Pancreas (tissue), 10 donors: ENCODE results near the gene ACTRT2. TPM values are rescaled to one million over a fixed set of nuclear protein-coding genes. Genes with fewer than 3 reads are reported as not detected.
A peak's percentile ranks its signal among the peaks of the same experiment; 100 is the strongest.

Experiments
- ATAC-seq, 4 donors: fragments of 200-7000 bp; cut with Tn5 transposase; one replicate each; pipeline versions ENCODE4 v1.8.0 to v1.9.1; 2020; ENCODE audit warnings: mild to moderate bottlenecking in 4 of 4, moderate library complexity in 4 of 4
- DNase-seq, 6 donors: peaks; one replicate each; pipeline ENCODE4 v3.0.0-alpha.2; 2020
- FAIRE-seq: peaks from 2 replicates; lab custom pipeline; 2012; peaks lifted over from hg19 to GRCh38; lab: Jason Lieb, UNC
- H3K27ac ChIP-seq, 4 donors: fragments of 200-600 bp; sonication (generic); 1 replicate in 3 of 4; 2 replicates in 1 of 4; pipeline versions ENCODE4 v1.5.0 to v1.8.0; 2020
- H3K27me3 ChIP-seq, 4 donors: fragments of 200-600 bp; one replicate each; pipeline ENCODE4 v1.8.0; 2021
- H3K36me3 ChIP-seq, 3 donors: fragments of 200-600 bp; sonication (generic) in 1 of 3; one replicate each; pipeline versions ENCODE4 v1.5.0 to v1.8.0; 2020 to 2021
- H3K4me1 ChIP-seq, 3 donors: fragments of 200-600 bp; one replicate each; pipeline ENCODE4 v1.8.0; 2021
- H3K4me3 ChIP-seq, 4 donors: fragments of 200-600 bp; sonication (generic) in 2 of 4; one replicate each; pipeline versions ENCODE4 v1.5.0 to v1.8.0; 2020 to 2021
- H3K9me3 ChIP-seq, 4 donors: fragments of 200-600 bp; one replicate each; pipeline ENCODE4 v1.8.0; 2021
- CTCF ChIP-seq, 4 donors: fragments of 200-600 bp; sonication (generic) in 3 of 4; IDR thresholded peaks; one replicate each; pipeline versions ENCODE4 v1.5.0 to v1.8.0; 2021; ENCODE audit warnings: antibody characterized with exemption in 4 of 4
- WGBS, 2 donors: extraction: QIAGEN DNeasy Blood & Tissue Kit; methylation state at CpG; one replicate each; pipeline ENCODE4 v1.1.7; 2013; 5-methylcytosine and 5-hydroxymethylcytosine counted together
- intact Hi-C, 3 donors: fragments of 100-400 bp; cut with DNase I; formaldehyde crosslinking; loops; one replicate each; pipeline versions ENCODE4 v1.11.1 to v1.14.2; 2022
- polyA plus RNA-seq, 2 donors: library from polyadenylated mRNA; stranded (reverse); fragments of 200-250 nt; gene quantifications; one replicate each; pipeline ENCODE4 v1.2.3, GENCODE V29; 2013
- total RNA-seq, 6 donors: library from RNA; stranded (reverse); fragmentation: NEBNext Ultra II Directional in 4 of 6; extraction: Animal tissue kit (Norgen Biotek cat#: 25700) in 4 of 6; gene quantifications; one replicate each; pipeline versions ENCODE4 v1.2.1 to v1.2.4, GENCODE V29; 2021 to 2023
- donor health status: healthy with polysubstance abuse.
- donor health status: DM: no; HTN: no; CAD: no; lungs with moderate emphysema.
- donor health status: DM: no; HTN: no; CAD: no.
- donor health status: control.
- donor health status: control.
- donor health status: Bipolar disorder and iron deficiency.
- donor health status: DM: yes; HTN: yes; CAD: no.
- donor health status: DM: no; HTN: no; CAD: no.
- donor health status: DM: no; HTN: no; CAD: no.
- donor health status: DM: yes; HTN: yes; CAD: no.

ACTRT2 gene
- total and polyA plus RNA-seq, 8 donors, result not detected

DNA sequence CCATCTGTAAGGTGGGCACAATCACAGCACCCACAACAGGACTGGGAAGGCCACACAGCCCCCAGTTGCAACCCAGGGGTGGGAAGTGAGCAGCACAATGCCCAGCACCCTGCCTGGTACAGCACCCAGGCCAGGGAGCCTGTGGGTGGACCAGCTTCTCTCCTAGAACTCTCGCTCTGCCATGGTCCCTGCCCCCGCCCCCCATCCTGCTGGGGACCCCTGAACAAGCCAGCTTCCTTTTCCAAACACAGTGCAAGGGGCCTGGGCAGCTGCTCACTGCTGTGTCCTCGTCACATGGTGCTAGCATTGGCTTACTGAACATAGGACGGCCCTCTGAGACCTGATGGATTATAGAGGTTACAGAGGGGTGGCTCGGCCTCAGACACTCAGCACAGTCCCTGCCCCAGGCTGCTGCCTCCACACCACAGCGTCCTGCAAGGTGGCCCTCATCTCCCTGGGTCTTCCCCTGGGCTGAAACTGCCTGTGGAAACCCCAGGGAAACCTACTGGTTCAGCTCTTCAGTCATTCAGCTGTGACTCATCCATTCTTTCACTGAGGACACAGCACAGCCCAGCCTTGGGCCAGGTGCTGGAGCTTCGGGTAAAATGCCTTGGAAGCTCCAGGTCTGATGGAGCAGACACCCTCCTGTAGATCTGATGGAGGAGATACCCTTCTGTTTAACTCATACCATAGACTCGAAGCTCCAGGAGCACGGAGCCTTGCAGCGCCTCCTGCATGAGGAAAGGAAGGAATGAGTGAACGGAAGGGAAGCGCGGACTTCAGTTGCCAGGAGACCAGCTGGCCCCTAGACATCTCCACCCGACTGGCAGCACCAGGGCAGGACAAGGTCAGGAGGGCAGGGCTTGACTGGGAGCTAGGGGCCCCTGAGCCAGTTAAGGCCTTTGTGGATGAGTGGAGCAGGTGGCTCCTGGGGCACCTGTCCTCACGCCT is 39.6 kb downstream of the ACTRT2 start:
- intact Hi-C loops, result loop anchor here in 2 of 3 donors (10.0 kb wide), 3 partner anchors 124 to 354 kb away; no protein-coding TSS in a partner anchor
- DNase-seq (peak in 4 of 6 donors; percentile 12 to 53 (median 31)), ATAC-seq (peak in 1 of 4 donors; percentile 17), FAIRE-seq (no peak)
- H3K4me1 ChIP-seq, result no peaks in the 10 kb centered on the region
- no peak for TF ChIP-seq CTCF (IDR thresholded peaks at IDR 0.05)
- no peaks in the 10 kb centered on the region for H3K27me3 ChIP-seq
- no peak overlapping the region for H3K4me3 ChIP-seq
- WGBS, 2 donors, result 68 to 75% methylated on average over 15 of the region's 15 CpGs
- H3K9me3 ChIP-seq, result no peaks in the 10 kb centered on the region
- H3K27ac ChIP-seq, result no peak overlapping the region
- no peaks in the 10 kb centered on the region for H3K36me3 ChIP-seq

DNA sequence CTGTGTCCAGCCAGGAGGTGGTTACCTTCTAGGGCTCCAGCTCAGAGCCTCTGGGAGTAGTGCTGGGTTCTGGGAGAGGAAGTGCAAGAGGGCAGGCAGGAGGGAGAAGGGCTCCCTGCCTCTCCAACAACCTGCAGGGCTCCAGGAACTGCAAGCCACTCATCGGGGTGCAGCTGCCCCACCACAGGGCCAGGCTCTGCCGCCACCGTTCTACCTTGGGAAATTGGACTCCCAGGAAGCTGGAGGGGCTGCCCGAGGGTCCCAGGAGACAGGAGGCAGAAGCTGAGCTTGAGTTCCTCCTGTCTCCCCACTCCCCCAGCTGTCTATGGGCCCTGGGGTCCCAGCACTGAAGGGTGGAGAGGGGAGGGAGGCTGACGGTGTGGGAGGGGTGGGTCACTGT is 40.3 kb downstream of the ACTRT2 start:
- ATAC-seq (no peak), FAIRE-seq (no peak), DNase-seq (peak in 2 of 6 donors; percentile 47 to 56)
- Histone ChIP-seq H3K9me3 (no peaks in the 10 kb centered on the region), H3K4me1 (peaks cover 0 to 3% (median 0%) of the 10 kb centered on the region in 3 donors), H3K36me3 (no peaks in the 10 kb centered on the region), H3K4me3 (no peak overlapping the region), H3K27me3 (no peaks in the 10 kb centered on the region), H3K27ac (no peak overlapping the region)
- intact Hi-C loops, result loop anchor here in 2 of 3 donors (10.0 kb wide), 3 partner anchors 123 to 353 kb away; no protein-coding TSS in a partner anchor
- 61 to 83% methylated on average over 5 of the region's 5 CpGs for WGBS, 2 donors
- no peak for TF ChIP-seq CTCF (IDR thresholded peaks at IDR 0.05)

DNA sequence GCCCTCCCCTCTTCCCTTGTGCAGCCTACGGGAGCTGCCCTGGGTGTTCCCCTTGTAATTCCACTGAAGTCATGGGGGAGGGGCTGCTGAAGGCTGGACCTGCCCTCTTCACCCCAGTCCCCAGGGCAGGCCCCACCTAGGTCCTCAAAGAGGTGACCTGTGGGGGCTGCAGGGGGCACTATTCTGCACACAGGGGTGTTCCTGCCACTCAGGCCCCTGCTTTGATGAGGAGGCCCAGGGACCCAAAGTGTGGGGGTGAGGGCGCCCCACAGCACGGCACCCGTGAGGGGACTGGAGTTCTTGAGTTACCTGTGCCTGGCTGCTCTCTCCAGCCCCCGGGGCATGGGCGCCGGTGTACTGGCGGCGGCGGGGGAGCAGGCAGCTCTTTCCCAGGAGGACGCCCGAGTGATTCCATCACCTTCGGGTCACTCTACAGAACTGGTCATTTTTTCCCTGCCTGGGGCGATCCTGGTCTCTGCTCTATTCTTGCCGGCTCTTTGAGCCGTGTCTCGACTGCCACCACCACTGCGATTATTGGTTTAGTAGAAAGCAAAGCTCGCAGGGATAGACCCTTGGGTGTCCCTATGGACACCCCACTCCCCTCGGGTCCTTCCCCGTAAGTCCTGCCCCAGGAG is 40.8 kb downstream of the ACTRT2 start:
- FAIRE-seq, result no peak
- peak in 3 of 6 donors; percentile 13 to 68 (median 53) for DNase-seq
- WGBS, 2 donors, result 76 to 87% methylated on average over 20 to 21 of the region's 21 CpGs
- Histone ChIP-seq H3K36me3 (no peaks in the 10 kb centered on the region), H3K4me3 (no peak overlapping the region), H3K27me3 (no peaks in the 10 kb centered on the region), H3K4me1 (peaks cover 0 to 3% (median 0%) of the 10 kb centered on the region in 3 donors), H3K9me3 (no peaks in the 10 kb centered on the region), H3K27ac (no peak overlapping the region)
- intact Hi-C loops, result loop anchor here in 2 of 3 donors (10.0 kb wide), 3 partner anchors 123 to 353 kb away; no protein-coding TSS in a partner anchor
- no peak for TF ChIP-seq CTCF (IDR thresholded peaks at IDR 0.05)
- no peak for ATAC-seq

GRCh38 chr1:3062616-3063378 is 41.5 kb downstream of the ACTRT2 start:
- no peaks in the 10 kb centered on the region for H3K9me3 ChIP-seq
- FAIRE-seq (no peak), ATAC-seq (no peak), DNase-seq (peak in 3 of 6 donors; percentile 15 to 67 (median 50))
- H3K27ac ChIP-seq, result no peak overlapping the region
- 69 to 81% methylated on average over 34 to 50 of the region's 50 CpGs for WGBS, 2 donors
- intact Hi-C loops, result loop anchor here in 2 of 3 donors (10.0 kb wide), 3 partner anchors 122 to 352 kb away; no protein-coding TSS in a partner anchor
- no peak overlapping the region for H3K4me3 ChIP-seq
- no peaks in the 10 kb centered on the region for H3K27me3 ChIP-seq
- H3K4me1 ChIP-seq, result peaks cover 0 to 3% (median 0%) of the 10 kb centered on the region in 3 donors
- TF ChIP-seq CTCF (IDR thresholded peaks at IDR 0.05), result no peak
- no peaks in the 10 kb centered on the region for H3K36me3 ChIP-seq
